GM12878 (cell line): ENCODE results near the gene HDAC9. TPM values are rescaled to one million over a fixed set of nuclear protein-coding genes. Genes with fewer than 3 reads are reported as not detected.

Source experiments
- ATF3 ChIP-seq: IDR thresholded peaks from 2 replicates; pipeline ENCODE4 v1.6.1; 2011; ENCODE audit warnings: low read depth, mild to moderate bottlenecking, low read length, moderate library complexity, borderline replicate concordance; ENCODE audit errors: extremely low read depth
- CEBPB ChIP-seq, 2 experiments: fragments of 150-350 bp in 1 of 2; IDR thresholded peaks; 2 replicates each; pipeline ENCODE4 v1.6.1; 2012 to 2014; ENCODE audit warnings: low read depth in 2 of 2, low read length in 2 of 2, borderline replicate concordance in 1 of 2, inconsistent platforms in 1 of 2
- EGR1 ChIP-seq, 2 experiments: IDR thresholded peaks; 1 replicate in 1 of 2; 2 replicates in 1 of 2; pipeline ENCODE4 v1.6.1; 2011 to 2012; ENCODE audit warnings: low read depth in 2 of 2, low read length in 2 of 2, borderline replicate concordance in 1 of 2, mild to moderate bottlenecking in 1 of 2, moderate library complexity in 1 of 2
- FOS ChIP-seq: IDR thresholded peaks from 3 replicates; pipeline ENCODE4 v1.6.1; 2011; ENCODE audit warnings: borderline replicate concordance; ENCODE audit not compliant: insufficient read length; ENCODE audit errors: extremely low read depth
- FOXM1 ChIP-seq: IDR thresholded peaks from 2 replicates; pipeline ENCODE4 v1.6.1; 2012; ENCODE audit warnings: low read depth, mild to moderate bottlenecking, inconsistent platforms, low read length, moderate library complexity
- MEF2B ChIP-seq: fragments of 450-650 bp; IDR thresholded peaks from 2 replicates; pipeline ENCODE4 v1.6.1; 2018; ENCODE audit warnings: mild to moderate bottlenecking, moderate library complexity; ENCODE audit not compliant: partially characterized antibody, poor library complexity, severe bottlenecking
- ZBTB40 ChIP-seq: fragments of 450-650 bp; IDR thresholded peaks from 2 replicates; pipeline ENCODE4 v1.6.1; 2016; ENCODE audit warnings: mild to moderate bottlenecking, moderate library complexity, borderline replicate concordance
- polyA plus RNA-seq, 11 experiments: library from polyadenylated mRNA; depleted of rRNA in 4 of 11; unstranded in 6 of 11; stranded (reverse) in 5 of 11; fragments of >200 nt; fragmentation: Nextera tagmentation in 4 of 11; fragmentation: Illumina TruSeq in 1 of 11; extraction: Ambion mirVana in 4 of 11; extraction: Trizol in 1 of 11; gene quantifications; 1 replicate in 1 of 11; 2 replicates in 10 of 11; pipeline versions ENCODE4 v1.2.1 to v1.2.3, GENCODE V29; 2011 to 2016; ENCODE audit warnings: inconsistent platforms in 2 of 11, missing spikeins in 2 of 11, low read depth in 1 of 11
- total RNA-seq, 4 experiments: library from RNA; depleted of rRNA in 3 of 4; stranded (reverse); fragments of >200 nt in 3 of 4; fragmentation: Illumina TruSeq in 1 of 4; extraction: Trizol in 1 of 4; gene quantifications; 2 replicates each; pipeline versions ENCODE4 v1.2.1 to v1.2.3, GENCODE V29; 2013 to 2021
- TF ChIP-seq, protein P1 (sequence below): fragments of 450-650 bp; IDR thresholded peaks from 2 replicates; pipeline ENCODE4 v1.6.1; 2017; ENCODE audit warnings: mild to moderate bottlenecking, moderate library complexity

HDAC9 gene
- total and polyA plus RNA-seq, 10 of the 15 experiments (the other 5 are each of a cell fraction or from before 2014, with no cell fraction given): 0.73 to 12.8 (median 0.92) TPM

- no peak for TF ChIP-seq ZBTB40
- TF ChIP-seq ATF3: no peak
- TF ChIP-seq FOS: no peak
- TF ChIP-seq, protein P1, sequence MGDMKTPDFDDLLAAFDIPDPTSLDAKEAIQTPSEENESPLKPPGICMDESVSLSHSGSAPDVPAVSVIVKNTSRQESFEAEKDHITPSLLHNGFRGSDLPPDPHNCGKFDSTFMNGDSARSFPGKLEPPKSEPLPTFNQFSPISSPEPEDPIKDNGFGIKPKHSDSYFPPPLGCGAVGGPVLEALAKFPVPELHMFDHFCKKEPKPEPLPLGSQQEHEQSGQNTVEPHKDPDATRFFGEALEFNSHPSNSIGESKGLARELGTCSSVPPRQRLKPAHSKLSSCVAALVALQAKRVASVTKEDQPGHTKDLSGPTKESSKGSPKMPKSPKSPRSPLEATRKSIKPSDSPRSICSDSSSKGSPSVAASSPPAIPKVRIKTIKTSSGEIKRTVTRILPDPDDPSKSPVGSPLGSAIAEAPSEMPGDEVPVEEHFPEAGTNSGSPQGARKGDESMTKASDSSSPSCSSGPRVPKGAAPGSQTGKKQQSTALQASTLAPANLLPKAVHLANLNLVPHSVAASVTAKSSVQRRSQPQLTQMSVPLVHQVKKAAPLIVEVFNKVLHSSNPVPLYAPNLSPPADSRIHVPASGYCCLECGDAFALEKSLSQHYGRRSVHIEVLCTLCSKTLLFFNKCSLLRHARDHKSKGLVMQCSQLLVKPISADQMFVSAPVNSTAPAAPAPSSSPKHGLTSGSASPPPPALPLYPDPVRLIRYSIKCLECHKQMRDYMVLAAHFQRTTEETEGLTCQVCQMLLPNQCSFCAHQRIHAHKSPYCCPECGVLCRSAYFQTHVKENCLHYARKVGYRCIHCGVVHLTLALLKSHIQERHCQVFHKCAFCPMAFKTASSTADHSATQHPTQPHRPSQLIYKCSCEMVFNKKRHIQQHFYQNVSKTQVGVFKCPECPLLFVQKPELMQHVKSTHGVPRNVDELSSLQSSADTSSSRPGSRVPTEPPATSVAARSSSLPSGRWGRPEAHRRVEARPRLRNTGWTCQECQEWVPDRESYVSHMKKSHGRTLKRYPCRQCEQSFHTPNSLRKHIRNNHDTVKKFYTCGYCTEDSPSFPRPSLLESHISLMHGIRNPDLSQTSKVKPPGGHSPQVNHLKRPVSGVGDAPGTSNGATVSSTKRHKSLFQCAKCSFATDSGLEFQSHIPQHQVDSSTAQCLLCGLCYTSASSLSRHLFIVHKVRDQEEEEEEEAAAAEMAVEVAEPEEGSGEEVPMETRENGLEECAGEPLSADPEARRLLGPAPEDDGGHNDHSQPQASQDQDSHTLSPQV: no peak
- no peak for TF ChIP-seq CEBPB (IDR thresholded peaks at IDR 0.05; ENCODE audit: borderline replicate concordance in 1 of 2, low read depth in 2 of 2, low read length in 2 of 2)
- no peak for TF ChIP-seq EGR1 (IDR thresholded peaks at IDR 0.05; ENCODE audit: borderline replicate concordance in 1 of 2, low read depth in 2 of 2, low read length in 2 of 2)
- TF ChIP-seq MEF2B: no peak
- TF ChIP-seq FOXM1: no peak
Measured at GRCh38 chr7:18534481-18534880, 38.9 kb downstream of the HDAC9 start (continued).
